ENCODE results near the gene SLC10A7.

DNA sequence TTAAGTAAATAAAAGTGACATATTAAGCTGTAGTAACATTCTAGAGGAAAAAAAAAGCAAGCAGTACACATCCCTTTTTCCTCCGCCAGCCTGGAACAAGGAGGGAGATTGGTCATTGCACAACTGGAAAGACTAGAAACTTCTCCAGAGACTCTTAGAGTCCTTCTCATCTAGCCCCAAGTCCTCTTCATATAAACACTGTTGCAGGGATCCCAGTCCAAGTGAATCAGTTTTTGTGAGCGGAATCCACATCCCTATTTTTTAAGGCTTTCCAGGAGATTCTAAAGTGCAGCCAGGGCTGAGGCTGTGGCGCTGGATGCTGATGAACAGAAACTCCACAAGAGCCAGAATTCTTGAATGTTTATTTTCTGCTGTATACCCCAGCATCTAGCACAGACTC lies 283.6 kb downstream of the SLC10A7 start:
- TF ChIP-seq CTCF (IDR thresholded peaks at IDR 0.05) = no peak
- TF ChIP-seq POLR2AphosphoS5 (IDR thresholded peaks at IDR 0.05) = no peak
- TF ChIP-seq POLR2A (IDR thresholded peaks at IDR 0.05) = no peak
- no peak for TF ChIP-seq EP300 (IDR thresholded peaks at IDR 0.05; ENCODE audit: low read depth)
